NCI-H1694 treated with DMSO at 0.1 percent for 48 hours (cell line): Measurements from ENCODE around the gene LTBP1.

Source experiments
- DNase-seq: peaks from one replicate; lab custom pipeline; 2025; lab: John Stamatoyannopoulos, UW

The LTBP1 gene

GRCh38 chr2:33312355-33312754 lies 365.6 kb downstream of the LTBP1 start:
- DNase-seq = no peak

- no peak for DNase-seq
Observed at GRCh38 chr2:33313039-33313438, 366.3 kb downstream of the LTBP1 start.

GRCh38 chr2:33314541-33314940 lies 367.8 kb downstream of the LTBP1 start:
- no peak for DNase-seq

GRCh38 chr2:33316328-33316727 lies 369.6 kb downstream of the LTBP1 start:
- DNase-seq = no peak

- DNase-seq = no peak
Observed at GRCh38 chr2:33317369-33318007, 370.7 kb downstream of the LTBP1 start.

- DNase-seq = no peak
Observed at GRCh38 chr2:33318456-33318855, 371.7 kb downstream of the LTBP1 start.

GRCh38 chr2:33320573-33320972 lies 373.8 kb downstream of the LTBP1 start:
- no peak for DNase-seq

- no peak for DNase-seq
Observed at GRCh38 chr2:33321236-33321771, 374.6 kb downstream of the LTBP1 start.

GRCh38 chr2:33321876-33322483 lies 375.2 kb downstream of the LTBP1 start:
- no peak for DNase-seq

- no peak for DNase-seq
Observed at GRCh38 chr2:33322612-33323011, 375.9 kb downstream of the LTBP1 start.

GRCh38 chr2:33323957-33324356 lies 377.2 kb downstream of the LTBP1 start:
- no peak for DNase-seq

GRCh38 chr2:33326100-33326499 lies 379.3 kb downstream of the LTBP1 start:
- DNase-seq = no peak

- DNase-seq = no peak
Observed at GRCh38 chr2:33333433-33333832, 386.7 kb downstream of the LTBP1 start.

GRCh38 chr2:33334083-33334482 lies 387.3 kb downstream of the LTBP1 start:
- no peak for DNase-seq

- no peak for DNase-seq
Observed at GRCh38 chr2:33335516-33335915, 388.8 kb downstream of the LTBP1 start.

GRCh38 chr2:33336036-33336625 lies 389.4 kb downstream of the LTBP1 start:
- no peak for DNase-seq

GRCh38 chr2:33337385-33337960 lies 390.7 kb downstream of the LTBP1 start:
- DNase-seq = no peak

- no peak for DNase-seq
Observed at GRCh38 chr2:33337981-33338380, 391.2 kb downstream of the LTBP1 start.

GRCh38 chr2:33339269-33339668 lies 392.5 kb downstream of the LTBP1 start:
- no peak for DNase-seq

- DNase-seq = no peak
Observed at GRCh38 chr2:33340280-33340679, 393.5 kb downstream of the LTBP1 start.

GRCh38 chr2:33342171-33342570 lies 395.4 kb downstream of the LTBP1 start:
- DNase-seq = no peak

- DNase-seq = no peak
Observed at GRCh38 chr2:33342705-33343104, 396.0 kb downstream of the LTBP1 start.

GRCh38 chr2:33343387-33343895 lies 396.7 kb downstream of the LTBP1 start:
- DNase-seq = no peak
